Renal cortex interstitium (tissue), 11 donors: Measurements from ENCODE around the gene LIPC. TPM values are rescaled to one million over a fixed set of nuclear protein-coding genes. Genes with fewer than 3 reads are reported as not detected.

Experiments
- DNase-seq, 11 donors: peaks; one replicate each; pipeline ENCODE4 v3.0.0-alpha.2; 2013; ENCODE audit warnings: low read depth in 9 of 11, low spot score in 4 of 11; ENCODE audit errors: extremely low read depth in 1 of 11
- polyA plus RNA-seq, 3 donors: library from polyadenylated mRNA; unstranded; fragments of 120-200 nt; gene quantifications; one replicate each; pipeline ENCODE4 v1.2.1, GENCODE V29; 2013; ENCODE audit not compliant: insufficient read length in 3 of 3

The LIPC gene
- polyA plus RNA-seq, 3 donors = 14.0 to 17.6 (median 15.4) TPM

DNA sequence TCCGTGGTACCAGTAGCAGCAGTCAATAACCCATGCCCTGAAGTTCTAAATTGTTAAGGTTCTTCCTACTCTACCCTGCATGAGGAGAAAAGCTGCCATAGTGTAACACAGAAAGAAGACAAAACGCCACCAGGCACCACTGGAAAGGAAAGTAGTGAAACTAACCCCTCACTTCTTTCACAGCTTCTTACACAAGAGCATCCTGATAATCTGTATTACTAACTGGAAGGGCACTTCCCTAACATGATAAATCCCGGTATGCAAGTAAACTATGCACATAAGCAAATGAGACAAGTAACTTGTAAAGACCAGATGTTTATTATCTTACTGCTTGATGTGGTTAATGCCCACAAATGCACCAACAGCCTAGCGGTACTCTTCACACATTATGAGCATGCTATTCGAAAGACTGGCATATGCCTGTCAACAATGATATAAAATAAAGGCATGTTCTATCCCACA, 176.4 kb downstream of the LIPC start:
- DNase-seq = no peak

- no peak for DNase-seq
Observed at GRCh38 chr15:58608711-58609110, 176.9 kb downstream of the LIPC start.

- no peak for DNase-seq
Observed at GRCh38 chr15:58611731-58612676, 180.2 kb downstream of the LIPC start.

DNA sequence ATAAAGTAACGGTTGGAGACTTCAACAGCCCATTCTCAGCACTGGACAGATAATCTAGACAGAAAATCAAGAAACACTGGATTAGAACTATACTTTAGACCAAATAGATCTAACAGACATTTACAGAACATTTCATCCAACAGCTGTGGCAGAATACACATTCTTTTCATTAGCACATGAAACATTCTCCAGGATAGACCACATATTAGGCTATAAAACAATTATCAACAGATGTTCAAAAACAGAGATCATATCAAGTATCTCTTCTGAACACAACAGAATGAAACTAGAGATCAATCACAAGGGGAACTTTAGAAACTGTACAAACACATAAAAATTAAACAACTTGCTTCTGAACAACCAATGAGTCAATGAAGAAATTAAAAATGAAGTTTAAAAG, 184.4 kb downstream of the LIPC start:
- no peak for DNase-seq
